Pancreas (tissue), 10 donors: ENCODE measurements around the gene GNAL. TPM values are rescaled to one million over a fixed set of nuclear protein-coding genes. Genes with fewer than 3 reads are reported as not detected.

Experiments used
- ATAC-seq, 4 donors: fragments of 200-7000 bp; cut with Tn5 transposase; one replicate each; pipeline versions ENCODE4 v1.8.0 to v1.9.1; 2020; ENCODE audit warnings: mild to moderate bottlenecking in 4 of 4, moderate library complexity in 4 of 4
- DNase-seq, 6 donors: peaks; one replicate each; pipeline ENCODE4 v3.0.0-alpha.2; 2020
- FAIRE-seq: peaks from 2 replicates; lab custom pipeline; 2012; peaks lifted over from hg19 to GRCh38; lab: Jason Lieb, UNC
- H3K27ac ChIP-seq, 4 donors: fragments of 200-600 bp; sonication (generic); 1 replicate in 3 of 4; 2 replicates in 1 of 4; pipeline versions ENCODE4 v1.5.0 to v1.8.0; 2020
- H3K27me3 ChIP-seq, 4 donors: fragments of 200-600 bp; one replicate each; pipeline ENCODE4 v1.8.0; 2021
- H3K36me3 ChIP-seq, 3 donors: fragments of 200-600 bp; sonication (generic) in 1 of 3; one replicate each; pipeline versions ENCODE4 v1.5.0 to v1.8.0; 2020 to 2021
- H3K4me1 ChIP-seq, 3 donors: fragments of 200-600 bp; one replicate each; pipeline ENCODE4 v1.8.0; 2021
- H3K4me3 ChIP-seq, 4 donors: fragments of 200-600 bp; sonication (generic) in 2 of 4; one replicate each; pipeline versions ENCODE4 v1.5.0 to v1.8.0; 2020 to 2021
- H3K9me3 ChIP-seq, 4 donors: fragments of 200-600 bp; one replicate each; pipeline ENCODE4 v1.8.0; 2021
- CTCF ChIP-seq, 4 donors: fragments of 200-600 bp; sonication (generic) in 3 of 4; IDR thresholded peaks; one replicate each; pipeline versions ENCODE4 v1.5.0 to v1.8.0; 2021; ENCODE audit warnings: antibody characterized with exemption in 4 of 4
- WGBS, 2 donors: extraction: QIAGEN DNeasy Blood & Tissue Kit; methylation state at CpG; one replicate each; pipeline ENCODE4 v1.1.7; 2013; 5-methylcytosine and 5-hydroxymethylcytosine counted together
- intact Hi-C, 3 donors: fragments of 100-400 bp; cut with DNase I; formaldehyde crosslinking; loops; one replicate each; pipeline versions ENCODE4 v1.11.1 to v1.14.2; 2022
- polyA plus RNA-seq, 2 donors: library from polyadenylated mRNA; stranded (reverse); fragments of 200-250 nt; gene quantifications; one replicate each; pipeline ENCODE4 v1.2.3, GENCODE V29; 2013
- total RNA-seq, 6 donors: library from RNA; stranded (reverse); fragmentation: NEBNext Ultra II Directional in 4 of 6; extraction: Animal tissue kit (Norgen Biotek cat#: 25700) in 4 of 6; gene quantifications; one replicate each; pipeline versions ENCODE4 v1.2.1 to v1.2.4, GENCODE V29; 2021 to 2023
- donor health status: healthy with polysubstance abuse.
- donor health status: DM: no; HTN: no; CAD: no; lungs with moderate emphysema.
- donor health status: DM: no; HTN: no; CAD: no.
- donor health status: control.
- donor health status: control.
- donor health status: Bipolar disorder and iron deficiency.
- donor health status: DM: yes; HTN: yes; CAD: no.
- donor health status: DM: no; HTN: no; CAD: no.
- donor health status: DM: no; HTN: no; CAD: no.
- donor health status: DM: yes; HTN: yes; CAD: no.

Gene GNAL
- total and polyA plus RNA-seq, 8 donors: 0.22 to 2.2 (median 0.71) TPM

- Histone ChIP-seq H3K9me3 (no peaks in the 10 kb centered on the region), H3K27ac (no peak overlapping the region), H3K4me1 (no peaks in the 10 kb centered on the region), H3K27me3 (no peaks in the 10 kb centered on the region), H3K4me3 (no peak overlapping the region), H3K36me3 (no peaks in the 10 kb centered on the region)
- WGBS, 2 donors: 75 to 78% methylated on average over 7 of the region's 7 CpGs
- no peak for FAIRE-seq
- intact Hi-C loops: no loop called here
- TF ChIP-seq CTCF (IDR thresholded peaks at IDR 0.05): no peak
- no peak for DNase-seq
- no peak for ATAC-seq
Measured at GRCh38 chr18:11760498-11761167, 71.6 kb downstream of the GNAL start.

GRCh38 chr18:11761553-11761952, 72.5 kb downstream of the GNAL start:
- no peaks in the 10 kb centered on the region for H3K27me3 ChIP-seq
- no peak overlapping the region for H3K27ac ChIP-seq
- H3K4me1 ChIP-seq: no peaks in the 10 kb centered on the region
- intact Hi-C loops: no loop called here
- DNase-seq (no peak), ATAC-seq (no peak), FAIRE-seq (no peak)
- H3K9me3 ChIP-seq: no peaks in the 10 kb centered on the region
- H3K36me3 ChIP-seq: no peaks in the 10 kb centered on the region
- no peak for TF ChIP-seq CTCF (IDR thresholded peaks at IDR 0.05)
- no peak overlapping the region for H3K4me3 ChIP-seq
- WGBS, 2 donors: 81 to 82% methylated on average over 2 of the region's 2 CpGs

- no peak for TF ChIP-seq CTCF (IDR thresholded peaks at IDR 0.05)
- H3K4me3 ChIP-seq: no peak overlapping the region
- H3K9me3 ChIP-seq: no peaks in the 10 kb centered on the region
- intact Hi-C loops: no loop called here
- whole genome bisulfite sequencing, 2 donors: 74 to 81% methylated on average over 7 of the region's 7 CpGs
- FAIRE-seq: no peak
- ATAC-seq: no peak
- H3K27ac ChIP-seq: no peak overlapping the region
- no peaks in the 10 kb centered on the region for H3K27me3 ChIP-seq
- DNase-seq: no peak
- H3K4me1 ChIP-seq: no peaks in the 10 kb centered on the region
- no peaks in the 10 kb centered on the region for H3K36me3 ChIP-seq
Measured at GRCh38 chr18:11762429-11762828, 73.4 kb downstream of the GNAL start.

GRCh38 chr18:11767329-11767728, 78.3 kb downstream of the GNAL start:
- FAIRE-seq (no peak), ATAC-seq (no peak)

More at GRCh38 chr18:11767329-11767728, 78.3 kb downstream of the GNAL start:
- no peaks in the 10 kb centered on the region for H3K36me3 ChIP-seq
- H3K4me1 ChIP-seq: no peaks in the 10 kb centered on the region
- 74 to 83% methylated on average over 6 of the region's 6 CpGs for WGBS, 2 donors
- TF ChIP-seq CTCF (IDR thresholded peaks at IDR 0.05): no peak
- no peak for DNase-seq
- no peak overlapping the region for H3K4me3 ChIP-seq
- no peaks in the 10 kb centered on the region for H3K27me3 ChIP-seq
- H3K9me3 ChIP-seq: no peaks in the 10 kb centered on the region
- intact Hi-C loops: no loop called here
- no peak overlapping the region for H3K27ac ChIP-seq
